GM10266 (cell line): Measurements from ENCODE around the gene STMP1.

Experiments
- DNase-seq: peaks from one replicate; pipeline ENCODE4 v3.0.0; 2012; ENCODE audit errors: extremely low spot score
- TF ChIP-seq, protein P1 (sequence below): IDR thresholded peaks from 2 replicates; pipeline ENCODE4 v1.5.1; 2012; ENCODE audit warnings: mild to moderate bottlenecking, low read depth; ENCODE audit not compliant: control insufficient read depth, insufficient read depth; ENCODE audit errors: missing control alignments

Gene STMP1

DNA sequence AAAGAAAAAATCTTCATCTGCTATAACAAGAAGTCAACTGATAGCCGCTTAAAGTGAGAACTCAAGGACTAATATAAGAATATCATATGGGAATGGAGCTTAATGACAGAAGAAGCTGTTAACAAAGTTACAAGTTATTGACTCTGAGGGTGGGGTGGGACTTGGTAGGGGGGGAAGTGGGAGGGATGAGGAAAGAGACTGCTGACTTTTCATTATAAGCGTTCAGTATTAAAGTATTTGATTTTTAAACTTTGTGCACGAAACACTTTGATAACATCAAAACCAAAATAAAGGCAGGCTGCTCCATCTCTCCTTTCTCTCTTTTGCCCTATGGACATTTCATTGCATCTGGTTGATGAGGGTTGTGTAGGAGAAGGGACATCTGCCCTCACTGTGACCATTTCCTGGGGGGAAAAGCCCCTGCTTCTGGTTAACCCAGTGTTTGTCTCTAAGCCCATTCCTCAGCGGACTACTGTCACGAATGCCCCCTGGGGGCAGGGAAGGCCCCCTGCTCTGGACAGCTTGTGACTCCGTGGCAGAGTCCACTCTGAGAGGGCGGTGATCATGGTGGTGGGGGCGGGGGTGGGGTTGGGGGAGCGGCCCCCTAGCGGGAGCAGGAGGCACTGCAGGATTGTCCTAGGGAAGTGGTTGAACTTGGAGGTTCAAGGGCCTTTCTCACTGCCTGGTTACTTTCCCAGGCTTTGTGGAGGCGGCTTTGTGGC is 48.3 kb downstream of the STMP1 start:
- TF ChIP-seq, protein P1, sequence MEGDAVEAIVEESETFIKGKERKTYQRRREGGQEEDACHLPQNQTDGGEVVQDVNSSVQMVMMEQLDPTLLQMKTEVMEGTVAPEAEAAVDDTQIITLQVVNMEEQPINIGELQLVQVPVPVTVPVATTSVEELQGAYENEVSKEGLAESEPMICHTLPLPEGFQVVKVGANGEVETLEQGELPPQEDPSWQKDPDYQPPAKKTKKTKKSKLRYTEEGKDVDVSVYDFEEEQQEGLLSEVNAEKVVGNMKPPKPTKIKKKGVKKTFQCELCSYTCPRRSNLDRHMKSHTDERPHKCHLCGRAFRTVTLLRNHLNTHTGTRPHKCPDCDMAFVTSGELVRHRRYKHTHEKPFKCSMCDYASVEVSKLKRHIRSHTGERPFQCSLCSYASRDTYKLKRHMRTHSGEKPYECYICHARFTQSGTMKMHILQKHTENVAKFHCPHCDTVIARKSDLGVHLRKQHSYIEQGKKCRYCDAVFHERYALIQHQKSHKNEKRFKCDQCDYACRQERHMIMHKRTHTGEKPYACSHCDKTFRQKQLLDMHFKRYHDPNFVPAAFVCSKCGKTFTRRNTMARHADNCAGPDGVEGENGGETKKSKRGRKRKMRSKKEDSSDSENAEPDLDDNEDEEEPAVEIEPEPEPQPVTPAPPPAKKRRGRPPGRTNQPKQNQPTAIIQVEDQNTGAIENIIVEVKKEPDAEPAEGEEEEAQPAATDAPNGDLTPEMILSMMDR: peak; percentile 31
- peak; percentile 65 for DNase-seq

DNA sequence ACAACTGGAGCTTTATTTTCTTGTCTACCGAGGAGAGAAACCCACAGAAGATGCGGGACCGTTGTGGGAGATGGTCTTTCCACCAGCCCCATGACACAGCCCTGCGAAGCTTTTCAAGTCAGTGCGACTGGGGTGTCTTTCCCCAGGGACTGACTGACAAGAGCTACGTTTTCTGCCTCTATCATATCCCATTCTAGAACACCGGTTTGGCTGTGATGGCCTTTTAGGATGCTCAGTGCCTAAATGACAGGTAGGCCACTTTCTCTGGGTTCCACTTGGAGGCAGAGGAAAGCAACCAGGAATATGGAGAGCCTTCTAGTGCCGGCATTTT is 48.8 kb downstream of the STMP1 start:
- DNase-seq: no peak
- TF ChIP-seq, protein P1: no peak

DNA sequence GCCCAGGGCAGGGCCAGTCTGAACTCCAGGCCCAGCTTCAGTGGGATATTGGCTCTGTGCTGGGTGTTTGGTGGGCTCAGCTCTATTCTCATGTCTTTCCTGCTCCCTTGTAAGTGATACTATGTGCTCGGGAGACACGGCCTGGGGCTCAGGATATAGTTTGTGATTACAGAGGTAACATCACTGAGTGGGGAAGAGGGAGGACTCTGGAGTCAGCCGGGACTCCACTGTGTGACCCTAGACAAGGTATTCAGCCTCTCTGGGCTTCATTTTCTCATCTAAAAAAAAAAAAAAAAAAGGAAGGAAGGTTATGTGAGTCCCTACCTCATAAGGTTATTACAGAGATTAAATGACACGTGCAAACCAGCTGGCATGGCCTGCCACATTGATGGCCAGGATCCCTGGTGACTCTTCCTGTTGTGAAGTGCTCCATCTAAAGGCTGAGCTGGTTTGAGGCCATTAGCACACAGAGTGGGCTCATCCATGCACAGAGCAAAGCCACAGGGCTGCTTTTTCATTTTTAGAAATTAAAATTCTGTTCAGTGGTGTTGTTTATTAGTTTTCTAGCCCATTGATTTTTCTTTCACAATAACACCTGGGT is 50.0 kb downstream of the STMP1 start:
- no peak for DNase-seq
- TF ChIP-seq, protein P1: peak; percentile 2

DNA sequence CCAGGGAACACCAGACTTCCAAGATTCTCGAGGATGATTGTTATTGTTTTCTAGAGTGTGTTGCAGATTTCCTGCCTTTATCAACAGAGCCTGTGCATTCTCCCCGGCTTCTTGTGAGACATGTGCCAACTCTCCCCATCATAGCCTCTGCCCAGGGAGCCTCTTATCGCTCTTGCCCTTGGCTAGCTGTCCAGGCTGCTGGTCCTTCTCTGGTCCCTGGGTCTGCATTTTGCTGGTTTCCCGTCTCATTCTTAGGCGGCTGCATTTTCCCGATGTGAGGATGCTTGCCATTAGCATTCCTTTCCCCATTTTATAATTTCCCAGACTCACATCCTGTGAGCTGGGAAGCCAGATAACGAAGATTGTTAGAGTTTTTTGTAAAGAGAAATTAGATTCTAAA is 50.5 kb downstream of the STMP1 start:
- DNase-seq: no peak
- TF ChIP-seq, protein P1: no peak

DNA sequence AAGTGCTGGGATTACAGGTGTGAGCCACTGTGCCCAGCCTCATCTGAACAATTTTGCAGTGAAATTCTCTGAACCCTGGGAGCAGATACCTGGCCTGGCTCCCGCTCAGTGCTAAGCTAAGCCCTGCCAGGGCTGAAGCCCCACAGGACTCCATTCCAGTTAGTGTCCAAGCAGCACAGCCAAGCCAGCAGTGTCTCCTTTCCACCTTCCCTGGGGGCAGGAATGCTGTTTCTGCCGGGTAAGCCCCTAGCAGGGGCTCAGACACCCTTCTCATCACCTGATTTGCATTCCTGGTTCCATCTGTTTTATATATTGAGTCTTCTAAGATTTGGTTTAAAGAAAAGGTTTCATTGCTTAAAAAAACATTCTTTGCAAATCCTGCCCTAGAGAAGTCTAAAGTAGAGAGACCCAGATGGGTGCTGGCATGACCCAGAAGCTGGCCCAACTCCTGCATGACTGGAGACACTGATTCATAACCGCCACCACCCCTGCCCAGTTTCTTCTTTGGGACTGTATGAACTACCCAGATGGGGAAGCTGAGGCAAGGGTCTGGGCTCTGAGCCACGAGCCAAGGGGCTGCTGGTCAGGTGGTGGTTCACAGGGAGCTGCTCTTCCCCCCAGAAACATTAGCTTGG is 51.6 kb downstream of the STMP1 start:
- TF ChIP-seq, protein P1: no peak

DNA sequence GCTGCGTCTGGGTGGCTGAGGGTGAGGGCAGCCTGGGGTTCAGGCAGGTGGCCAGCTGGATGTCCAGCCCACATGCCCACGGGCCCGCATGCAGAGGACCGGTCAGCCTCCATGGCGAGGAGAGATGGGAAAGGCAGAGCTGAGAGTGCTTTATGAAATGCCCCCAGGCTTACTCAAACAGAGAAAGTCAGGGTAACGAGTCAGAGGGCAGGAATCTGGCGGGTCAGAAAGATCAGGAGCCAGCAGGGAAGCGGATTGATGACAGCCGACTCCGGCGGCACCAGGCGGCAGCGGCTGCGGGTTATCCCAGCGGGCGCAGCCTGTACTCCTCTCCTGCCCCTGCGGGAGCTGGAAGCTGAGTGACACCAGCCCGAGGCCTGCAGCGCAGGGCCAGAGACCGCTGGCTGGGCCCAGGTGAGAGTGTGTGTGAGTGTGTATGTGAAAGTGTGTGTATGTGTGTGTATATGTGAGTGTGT is 52.3 kb downstream of the STMP1 start:
- DNase-seq: no peak
- TF ChIP-seq, protein P1: no peak

More for the DNA sequence above, 51.6 kb downstream of the STMP1 start:
- DNase-seq: no peak

DNA sequence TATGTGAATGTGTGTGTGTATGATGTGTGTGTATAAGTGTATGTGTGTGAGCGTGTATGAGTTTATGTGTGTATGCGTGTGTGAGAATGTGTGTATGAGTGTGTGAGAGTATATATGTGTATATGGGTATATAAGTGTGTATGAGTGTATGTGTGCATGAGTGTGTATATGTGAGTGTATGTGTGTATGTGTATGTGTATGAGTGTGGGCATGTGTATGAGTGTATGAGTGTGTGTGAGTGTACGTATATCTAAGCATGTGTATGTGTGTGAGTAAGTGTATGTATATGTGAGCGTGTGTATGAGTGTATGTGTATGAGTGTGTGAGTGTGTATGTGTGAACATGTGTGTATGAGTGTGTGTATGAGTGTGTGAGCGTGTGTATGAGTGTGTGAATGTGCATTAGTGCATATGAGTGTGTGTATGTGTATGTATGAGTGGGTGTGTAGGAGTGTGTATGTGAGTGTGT is 52.8 kb downstream of the STMP1 start:
- TF ChIP-seq, protein P1: no peak
- no peak for DNase-seq
